Left ventricle myocardium inferior (tissue), 1 donor: ENCODE measurements around the gene EIF2B1. TPM values are rescaled to one million over a fixed set of nuclear protein-coding genes. Genes with fewer than 3 reads are reported as not detected.
"Not testable (repeated sequence)": the region's sequence is repeated elsewhere in the genome, so short reads cannot be mapped to it uniquely, and the experiment has no call there.

Source experiments
- DNase-seq: peaks from one replicate; pipeline ENCODE4 v3.0.0-alpha.2; 2020
- H3K27ac ChIP-seq: fragments of 200-600 bp; replicated peaks from 2 replicates; pipeline ENCODE4 v1.8.0; 2021
- H3K27me3 ChIP-seq: fragments of 200-600 bp; 2 replicates; pipeline ENCODE4 v1.8.0; 2021; ENCODE audit warnings: low read depth
- H3K36me3 ChIP-seq: fragments of 200-600 bp; 2 replicates; pipeline ENCODE4 v1.8.0; 2021
- H3K4me1 ChIP-seq: fragments of 200-600 bp; 2 replicates; pipeline ENCODE4 v1.8.0; 2021
- H3K4me3 ChIP-seq: fragments of 200-600 bp; 2 replicates; pipeline ENCODE4 v1.8.0; 2021; ENCODE audit warnings: mild to moderate bottlenecking, moderate library complexity
- H3K9me3 ChIP-seq: fragments of 200-600 bp; replicated peaks from 2 replicates; pipeline ENCODE4 v1.8.0; 2021
- intact Hi-C: fragments of 100-400 bp; cut with micrococcal nuclease; formaldehyde crosslinking; loops from one replicate; pipeline ENCODE4 v1.11.0; 2022
- total RNA-seq: library from RNA; stranded (reverse); fragmentation: NEBNext Ultra II Directional; extraction: Animal tissue kit (Norgen Biotek cat#: 25700); gene quantifications from one replicate; pipeline ENCODE4 v1.2.1, GENCODE V29; 2021
- TF ChIP-seq, protein P1 (sequence below): fragments of 200-600 bp; IDR thresholded peaks from 2 replicates; pipeline ENCODE4 v1.8.0; 2021; ENCODE audit warnings: antibody characterized with exemption, mild to moderate bottlenecking, borderline replicate concordance
- donor health status: DM: no; HTN: yes; CAD: no; lungs with severe emphysema.

The EIF2B1 gene
- total RNA-seq, 1 donor from 2014 or later: 27.9 TPM

DNA sequence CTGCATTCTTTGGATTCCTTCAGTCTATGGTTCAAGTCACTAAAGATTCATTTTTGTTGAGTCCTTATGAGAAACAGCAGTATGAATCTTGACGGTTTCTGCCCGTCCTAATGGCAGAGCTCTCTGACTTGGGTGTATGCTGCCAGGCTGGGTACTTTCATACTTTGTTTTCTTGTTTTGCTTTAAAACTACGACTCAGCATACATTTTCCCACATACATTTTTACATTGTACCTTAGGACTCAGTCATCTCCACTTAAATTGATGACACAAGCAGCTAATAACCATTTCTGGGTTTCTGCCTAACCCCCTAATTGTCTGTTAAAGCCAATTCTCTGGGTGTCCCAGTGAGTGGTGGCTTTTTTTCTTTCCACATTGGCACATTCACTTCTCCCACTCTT is 36.4 kb downstream of the EIF2B1 start:
- Histone ChIP-seq H3K36me3 (peaks cover 69% of the 10 kb centered on the region), H3K4me3 (no peak overlapping the region), H3K27me3 (no peaks in the 10 kb centered on the region), H3K4me1 (peaks cover 35% of the 10 kb centered on the region), H3K27ac (no peak overlapping the region), H3K9me3 (no peaks in the 10 kb centered on the region)
- no peak for DNase-seq
- TF ChIP-seq, protein P1, sequence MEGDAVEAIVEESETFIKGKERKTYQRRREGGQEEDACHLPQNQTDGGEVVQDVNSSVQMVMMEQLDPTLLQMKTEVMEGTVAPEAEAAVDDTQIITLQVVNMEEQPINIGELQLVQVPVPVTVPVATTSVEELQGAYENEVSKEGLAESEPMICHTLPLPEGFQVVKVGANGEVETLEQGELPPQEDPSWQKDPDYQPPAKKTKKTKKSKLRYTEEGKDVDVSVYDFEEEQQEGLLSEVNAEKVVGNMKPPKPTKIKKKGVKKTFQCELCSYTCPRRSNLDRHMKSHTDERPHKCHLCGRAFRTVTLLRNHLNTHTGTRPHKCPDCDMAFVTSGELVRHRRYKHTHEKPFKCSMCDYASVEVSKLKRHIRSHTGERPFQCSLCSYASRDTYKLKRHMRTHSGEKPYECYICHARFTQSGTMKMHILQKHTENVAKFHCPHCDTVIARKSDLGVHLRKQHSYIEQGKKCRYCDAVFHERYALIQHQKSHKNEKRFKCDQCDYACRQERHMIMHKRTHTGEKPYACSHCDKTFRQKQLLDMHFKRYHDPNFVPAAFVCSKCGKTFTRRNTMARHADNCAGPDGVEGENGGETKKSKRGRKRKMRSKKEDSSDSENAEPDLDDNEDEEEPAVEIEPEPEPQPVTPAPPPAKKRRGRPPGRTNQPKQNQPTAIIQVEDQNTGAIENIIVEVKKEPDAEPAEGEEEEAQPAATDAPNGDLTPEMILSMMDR: no peak
- intact Hi-C loops: no loop called here

DNA sequence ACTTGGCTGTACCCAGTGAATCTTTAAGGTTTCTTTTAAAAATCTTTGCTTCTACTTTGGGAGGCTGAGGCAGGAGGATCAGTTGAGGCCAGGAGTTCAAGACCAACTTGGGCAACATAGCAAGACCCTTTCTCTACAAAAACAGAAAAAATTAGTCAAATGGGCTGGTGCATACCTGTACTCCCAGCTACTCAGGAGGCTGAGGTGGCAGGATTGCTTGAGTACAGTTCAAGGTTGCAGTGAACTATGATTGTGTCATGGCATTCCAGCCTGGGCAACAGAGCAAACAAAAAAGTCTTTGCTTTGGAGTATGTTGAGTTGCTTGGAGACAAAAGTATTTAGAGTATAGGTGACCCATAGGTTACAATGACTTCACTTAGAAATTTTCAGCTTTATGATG is 37.8 kb downstream of the EIF2B1 start:
- no peak for DNase-seq
- intact Hi-C loops: no loop called here
- Histone ChIP-seq H3K27me3 (no peaks in the 10 kb centered on the region), H3K9me3 (no peaks in the 10 kb centered on the region), H3K27ac (no peak overlapping the region), H3K4me1 (peaks cover 33% of the 10 kb centered on the region), H3K36me3 (peaks cover 82% of the 10 kb centered on the region), H3K4me3 (no peak overlapping the region)
- TF ChIP-seq, protein P1: no peak

DNA sequence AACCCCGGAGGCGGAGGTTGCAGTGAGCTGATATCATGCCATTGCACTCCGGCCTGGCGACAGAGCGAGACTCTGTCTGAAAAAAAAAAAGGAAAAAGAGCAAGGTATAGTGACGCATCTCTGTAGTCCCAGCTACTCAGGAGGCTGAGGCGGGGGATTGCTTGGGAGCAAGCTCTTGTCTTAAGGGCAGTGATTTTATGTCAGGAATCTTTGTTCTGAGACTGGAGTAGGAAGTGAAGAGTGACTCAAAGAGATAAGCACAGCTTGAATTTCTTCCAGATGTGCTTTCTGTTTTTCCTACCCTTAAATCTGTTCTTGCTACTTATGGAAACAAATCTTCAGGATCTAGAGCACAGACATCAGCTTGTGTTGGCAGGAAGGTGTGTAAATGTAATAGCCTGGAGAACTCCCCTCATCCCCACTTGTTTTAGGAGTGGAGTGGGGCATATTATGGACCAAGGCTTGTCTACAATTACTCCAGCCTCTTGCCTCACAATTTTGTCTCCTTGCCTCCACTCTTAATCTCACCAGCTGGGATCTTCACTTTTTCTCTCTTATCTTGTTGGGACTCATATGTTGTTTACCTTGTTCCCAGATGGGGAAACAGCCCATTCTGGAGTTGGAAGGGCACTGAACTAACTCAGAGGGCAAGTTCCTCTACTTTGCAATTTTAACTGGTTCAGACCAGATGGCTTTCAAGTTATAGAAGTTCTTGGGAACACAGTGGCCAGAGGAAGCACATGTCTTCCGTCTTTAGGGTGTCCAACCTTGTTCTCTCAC is 41.6 kb downstream of the EIF2B1 start:
- H3K4me1 ChIP-seq: peaks cover 64% of the 10 kb centered on the region
- no peak overlapping the region for H3K4me3 ChIP-seq
- TF ChIP-seq, protein P1: no peak
- H3K36me3 ChIP-seq: peaks cover 97% of the 10 kb centered on the region
- no peak for DNase-seq
- H3K27me3 ChIP-seq: no peaks in the 10 kb centered on the region
- H3K27ac ChIP-seq: no peak overlapping the region
- H3K9me3 ChIP-seq: no peaks in the 10 kb centered on the region
- intact Hi-C loops: no loop called here

DNA sequence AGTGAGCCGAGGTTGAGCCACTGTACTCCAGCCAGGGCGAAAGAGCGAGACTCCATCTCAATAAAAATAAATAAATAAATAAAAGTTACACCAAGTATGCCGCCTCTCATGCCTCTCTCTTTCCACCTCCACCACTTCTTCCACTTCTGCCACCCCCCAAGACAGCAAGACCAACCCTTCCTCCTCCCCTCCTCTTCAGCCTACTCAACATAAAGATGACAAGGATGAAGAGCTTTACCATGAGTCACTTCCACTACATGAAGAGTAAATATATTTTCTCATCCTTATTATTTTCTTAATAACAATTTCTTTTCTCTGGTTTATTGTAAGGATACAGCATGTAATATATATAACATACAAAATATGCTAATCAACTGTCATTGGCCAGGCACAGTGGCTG is 52.7 kb downstream of the EIF2B1 start:
- Histone ChIP-seq H3K27me3 (no peaks in the 10 kb centered on the region), H3K4me3 (no peak overlapping the region), H3K27ac (no peak overlapping the region), H3K4me1 (peaks cover 39% of the 10 kb centered on the region), H3K9me3 (no peaks in the 10 kb centered on the region), H3K36me3 (no peaks in the 10 kb centered on the region)
- TF ChIP-seq, protein P1: no peak
- intact Hi-C loops: no loop called here
- no peak for DNase-seq

DNA sequence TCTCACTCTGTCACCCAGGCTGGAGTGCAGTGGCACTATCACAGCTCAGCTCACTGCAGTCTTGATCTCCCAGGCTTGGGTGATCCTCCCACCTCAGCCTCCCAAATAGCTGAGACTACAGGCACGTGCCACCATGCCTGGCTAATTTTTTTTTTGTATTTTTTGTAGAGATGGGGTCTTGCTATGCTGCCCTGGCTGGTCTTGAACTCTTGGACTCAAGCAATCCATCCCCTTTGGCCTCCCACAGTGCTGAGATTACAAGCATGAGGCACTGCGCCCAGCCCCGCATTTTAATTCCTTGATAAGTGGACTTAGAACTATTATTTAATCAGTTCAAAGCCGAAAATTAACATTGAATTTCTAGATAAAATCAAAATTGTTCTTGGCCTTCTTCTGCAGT is 54.7 kb downstream of the EIF2B1 start:
- H3K27me3 ChIP-seq, H3K4me3 ChIP-seq, intact Hi-C loops, H3K36me3 ChIP-seq, H3K9me3 ChIP-seq, DNase-seq, H3K27ac ChIP-seq: not testable (repeated sequence)
- H3K4me1 ChIP-seq: peaks cover 24% of the 10 kb centered on the region

DNA sequence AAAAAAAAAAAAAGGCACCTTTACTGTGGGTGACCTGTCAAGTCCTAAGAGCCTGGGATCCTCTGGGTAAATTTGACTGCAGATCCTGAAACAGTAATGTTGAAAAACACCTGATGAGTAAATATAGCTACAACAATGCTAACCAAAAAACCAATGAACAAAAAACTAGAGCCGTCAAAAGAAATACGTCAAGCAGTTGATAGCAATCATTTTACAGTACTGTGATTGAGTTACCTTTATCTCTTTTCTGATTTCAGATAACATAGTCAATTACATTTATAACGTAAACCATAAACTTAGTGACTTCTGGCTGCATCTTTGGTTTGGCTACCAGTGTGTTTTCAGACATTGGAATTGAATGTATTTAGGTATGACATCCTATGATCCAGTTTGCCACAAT is 55.2 kb downstream of the EIF2B1 start:
- no peaks in the 10 kb centered on the region for H3K27me3 ChIP-seq
- no peak for DNase-seq
- intact Hi-C loops: no loop called here
- H3K36me3 ChIP-seq: no peaks in the 10 kb centered on the region
- TF ChIP-seq, protein P1: no peak
- H3K4me3 ChIP-seq: no peak overlapping the region
- no peaks in the 10 kb centered on the region for H3K9me3 ChIP-seq
- H3K4me1 ChIP-seq: peaks cover 18% of the 10 kb centered on the region
- no peak overlapping the region for H3K27ac ChIP-seq
